Measurements from ENCODE around the gene IPCEF1.

Gene IPCEF1

DNA sequence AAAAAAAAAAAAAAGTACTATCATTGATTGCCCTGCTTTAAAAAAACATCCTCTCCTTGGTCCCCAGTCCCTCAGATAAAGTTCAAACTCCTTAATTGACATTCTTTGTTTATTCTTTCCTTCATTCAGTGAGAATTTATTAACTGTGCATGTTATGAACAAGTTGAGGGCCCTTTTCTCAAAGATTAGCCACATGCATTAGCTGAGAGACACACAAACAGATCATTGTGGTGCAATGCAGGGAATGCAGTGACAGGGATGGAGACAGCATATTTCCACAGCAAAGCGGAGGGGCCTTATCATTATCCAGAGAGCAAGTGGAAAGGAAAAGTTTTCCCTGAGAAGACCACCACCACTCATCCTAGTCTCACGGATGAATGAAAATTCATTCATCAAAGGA is 21.9 kb upstream of the IPCEF1 start:
- no peak overlapping the region for H3K4me3 ChIP-seq (ENCODE audit: low read depth, low read length)
- DNase-seq (ENCODE audit: low read depth) = no peak
- TF ChIP-seq, protein P1, sequence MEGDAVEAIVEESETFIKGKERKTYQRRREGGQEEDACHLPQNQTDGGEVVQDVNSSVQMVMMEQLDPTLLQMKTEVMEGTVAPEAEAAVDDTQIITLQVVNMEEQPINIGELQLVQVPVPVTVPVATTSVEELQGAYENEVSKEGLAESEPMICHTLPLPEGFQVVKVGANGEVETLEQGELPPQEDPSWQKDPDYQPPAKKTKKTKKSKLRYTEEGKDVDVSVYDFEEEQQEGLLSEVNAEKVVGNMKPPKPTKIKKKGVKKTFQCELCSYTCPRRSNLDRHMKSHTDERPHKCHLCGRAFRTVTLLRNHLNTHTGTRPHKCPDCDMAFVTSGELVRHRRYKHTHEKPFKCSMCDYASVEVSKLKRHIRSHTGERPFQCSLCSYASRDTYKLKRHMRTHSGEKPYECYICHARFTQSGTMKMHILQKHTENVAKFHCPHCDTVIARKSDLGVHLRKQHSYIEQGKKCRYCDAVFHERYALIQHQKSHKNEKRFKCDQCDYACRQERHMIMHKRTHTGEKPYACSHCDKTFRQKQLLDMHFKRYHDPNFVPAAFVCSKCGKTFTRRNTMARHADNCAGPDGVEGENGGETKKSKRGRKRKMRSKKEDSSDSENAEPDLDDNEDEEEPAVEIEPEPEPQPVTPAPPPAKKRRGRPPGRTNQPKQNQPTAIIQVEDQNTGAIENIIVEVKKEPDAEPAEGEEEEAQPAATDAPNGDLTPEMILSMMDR (IDR thresholded peaks at IDR 0.05; ENCODE audit: insufficient read depth, low read depth, low read length, missing control alignments) = no peak

DNA sequence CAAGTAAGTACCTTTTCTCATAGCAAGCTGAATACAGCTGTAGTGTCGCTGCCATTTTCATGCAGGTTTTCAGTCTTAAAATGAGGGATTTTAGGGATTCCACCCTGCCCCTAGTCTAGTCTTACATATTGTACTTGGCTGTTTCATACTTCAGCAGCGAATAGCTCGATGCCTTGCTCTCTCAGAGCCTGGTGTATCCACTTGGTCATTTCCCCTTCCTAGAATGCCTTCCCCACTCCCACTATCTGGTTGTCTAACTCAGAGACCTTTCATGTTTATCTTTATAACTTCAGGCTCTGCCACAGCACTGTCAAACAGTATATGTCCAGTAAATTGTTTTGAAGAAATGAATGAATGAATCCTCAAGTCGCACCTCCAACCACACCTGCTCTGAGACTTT is 21.1 kb upstream of the IPCEF1 start:
- DNase-seq (ENCODE audit: low read depth) = no peak
- no peak overlapping the region for H3K4me3 ChIP-seq (ENCODE audit: low read depth, low read length)
- TF ChIP-seq, protein P1 (IDR thresholded peaks at IDR 0.05; ENCODE audit: insufficient read depth, low read depth, low read length, missing control alignments) = no peak

DNA sequence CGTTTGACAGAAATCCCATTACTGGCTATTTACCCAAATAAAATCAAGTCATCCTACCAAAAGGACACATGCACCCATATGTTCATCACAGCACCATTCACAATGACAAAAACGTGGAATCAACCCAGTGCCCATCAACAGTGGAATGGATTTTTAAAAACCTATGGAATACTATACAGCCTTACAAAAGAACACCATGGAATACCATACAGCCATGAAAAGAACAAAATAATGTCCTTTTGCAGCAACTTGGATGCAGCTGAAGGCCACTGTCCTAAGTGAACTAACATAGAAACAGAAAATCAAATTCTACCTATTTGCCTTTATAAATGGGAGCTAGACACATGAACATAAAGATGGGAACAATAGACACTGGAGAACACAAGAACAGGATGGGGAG is 17.4 kb upstream of the IPCEF1 start:
- H3K4me3 ChIP-seq (ENCODE audit: low read depth, low read length) = no peak overlapping the region
- TF ChIP-seq, protein P1 (IDR thresholded peaks at IDR 0.05; ENCODE audit: insufficient read depth, low read depth, low read length, missing control alignments) = no peak
- DNase-seq (ENCODE audit: low read depth) = no peak

DNA sequence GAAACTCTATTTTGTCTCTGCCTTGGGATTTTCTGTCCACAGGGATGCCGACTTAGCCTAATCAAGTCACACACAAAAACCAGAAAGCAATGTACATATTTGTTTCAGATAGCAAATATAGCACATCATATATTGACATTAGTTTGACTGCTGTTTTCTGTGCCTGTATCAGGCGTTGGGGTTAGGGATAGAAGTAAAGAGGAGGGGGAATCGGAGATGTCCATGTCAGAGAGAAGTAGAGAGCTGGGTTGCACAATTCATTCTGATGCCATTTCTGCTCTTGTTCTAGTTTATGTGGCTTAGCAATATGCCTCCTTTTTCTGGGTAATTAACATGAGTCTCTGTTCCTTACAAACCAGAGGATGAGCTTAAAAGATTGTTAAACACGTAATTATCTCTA is 14.7 kb upstream of the IPCEF1 start:
- no peak for DNase-seq (ENCODE audit: low read depth)
- TF ChIP-seq, protein P1 (IDR thresholded peaks at IDR 0.05; ENCODE audit: insufficient read depth, low read depth, low read length, missing control alignments) = no peak
- no peak overlapping the region for H3K4me3 ChIP-seq (ENCODE audit: low read depth, low read length)

DNA sequence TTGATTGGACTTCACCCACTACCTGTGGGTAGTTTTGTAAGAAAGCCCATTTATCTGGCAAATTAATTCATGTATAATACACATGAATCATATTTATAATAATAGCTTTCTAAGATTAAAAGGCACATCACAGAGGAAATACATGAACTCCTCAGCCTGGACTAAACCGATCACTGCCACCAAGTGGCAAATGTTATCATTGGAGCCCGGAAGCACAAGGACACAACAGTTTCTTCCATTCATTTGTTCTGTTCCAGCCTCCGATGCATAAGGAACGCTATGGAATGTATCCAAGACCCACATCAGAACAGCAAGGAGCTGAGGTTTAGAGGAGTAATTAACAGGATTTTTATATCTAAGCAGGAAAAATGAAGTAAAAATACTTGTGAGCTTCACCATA is 13.9 kb upstream of the IPCEF1 start:
- no peak overlapping the region for H3K4me3 ChIP-seq (ENCODE audit: low read depth, low read length)
- TF ChIP-seq, protein P1 (IDR thresholded peaks at IDR 0.05; ENCODE audit: insufficient read depth, low read depth, low read length, missing control alignments) = peak; percentile 5
- DNase-seq (ENCODE audit: low read depth) = peak; percentile 10

DNA sequence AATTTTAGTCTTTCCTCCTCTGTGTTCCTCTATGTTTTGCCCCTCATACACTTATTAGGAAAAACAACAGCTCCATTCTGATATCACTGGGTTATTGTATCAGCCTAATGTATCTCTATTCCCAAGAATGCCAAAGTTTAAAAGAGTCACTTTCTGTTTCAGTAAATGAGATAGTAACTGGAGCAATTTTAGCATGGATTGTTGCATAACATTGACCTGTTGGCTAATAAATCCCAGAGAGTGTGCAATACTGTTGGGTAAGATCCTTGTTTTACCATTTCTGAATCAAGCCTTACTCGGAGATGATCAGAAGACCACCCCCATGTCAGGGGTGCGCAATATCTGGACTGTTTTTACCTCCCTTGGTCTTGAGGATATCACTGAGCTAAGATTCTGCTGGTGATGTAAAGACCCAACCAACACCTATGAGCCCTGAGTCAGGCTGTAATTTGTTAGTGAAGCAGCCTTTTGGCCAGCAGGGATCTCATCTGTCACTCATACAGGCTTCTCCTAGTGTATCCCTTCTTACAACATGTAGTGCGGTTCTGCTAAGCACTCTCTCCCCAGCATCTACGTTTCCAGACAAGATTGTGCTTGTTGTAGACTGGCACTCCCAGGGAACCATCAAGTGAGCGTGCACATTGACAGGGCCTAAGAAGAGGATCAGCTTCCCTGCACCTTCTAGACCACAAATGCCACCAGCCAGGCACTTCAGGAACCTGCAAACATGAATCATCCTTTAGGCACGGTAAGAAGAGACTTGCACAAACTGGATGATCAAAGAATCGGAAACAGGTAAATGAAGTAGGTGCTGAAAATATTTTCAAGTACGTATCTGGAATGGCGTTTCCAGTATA is 11.5 kb upstream of the IPCEF1 start:
- no peak for DNase-seq (ENCODE audit: low read depth)
- TF ChIP-seq, protein P1 (IDR thresholded peaks at IDR 0.05; ENCODE audit: insufficient read depth, low read depth, low read length, missing control alignments) = no peak
- no peak overlapping the region for H3K4me3 ChIP-seq (ENCODE audit: low read depth, low read length)

DNA sequence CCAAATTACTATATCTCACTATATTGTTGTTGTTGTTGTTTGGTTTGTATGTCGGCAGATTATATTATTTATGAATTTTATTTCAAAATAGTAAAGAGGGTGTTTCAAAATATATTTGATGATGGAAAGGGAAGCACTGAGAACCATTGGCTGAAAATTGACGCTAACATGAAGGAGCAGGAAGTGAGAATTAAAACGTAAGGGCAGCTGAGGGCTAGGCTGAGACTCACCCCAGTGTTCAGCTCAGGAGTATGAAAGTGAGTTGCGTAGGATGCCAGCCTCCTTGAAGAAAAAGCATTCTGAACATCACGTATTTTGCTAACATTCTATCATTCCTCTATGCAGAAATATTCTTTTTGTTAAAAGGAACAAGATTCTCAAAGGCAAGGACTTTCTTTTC is 10.7 kb upstream of the IPCEF1 start:
- TF ChIP-seq, protein P1 (IDR thresholded peaks at IDR 0.05; ENCODE audit: insufficient read depth, low read depth, low read length, missing control alignments) = no peak
- DNase-seq (ENCODE audit: low read depth) = no peak
- no peak overlapping the region for H3K4me3 ChIP-seq (ENCODE audit: low read depth, low read length)

Measured in GM12865 (cell line).